Activated naive CD8-positive, alpha-beta T cell treated with anti-CD3 and anti-CD28 coated beads, Interleukin-2, amount 50 U/mL, for 16 hours (primary cell): Measurements from ENCODE around the gene SEC31B.

ENCODE experiments used
- DNase-seq: peaks from one replicate; pipeline ENCODE4 v3.0.0-alpha.2; 2020; ENCODE audit warnings: low read depth, low spot score

SEC31B gene

DNA sequence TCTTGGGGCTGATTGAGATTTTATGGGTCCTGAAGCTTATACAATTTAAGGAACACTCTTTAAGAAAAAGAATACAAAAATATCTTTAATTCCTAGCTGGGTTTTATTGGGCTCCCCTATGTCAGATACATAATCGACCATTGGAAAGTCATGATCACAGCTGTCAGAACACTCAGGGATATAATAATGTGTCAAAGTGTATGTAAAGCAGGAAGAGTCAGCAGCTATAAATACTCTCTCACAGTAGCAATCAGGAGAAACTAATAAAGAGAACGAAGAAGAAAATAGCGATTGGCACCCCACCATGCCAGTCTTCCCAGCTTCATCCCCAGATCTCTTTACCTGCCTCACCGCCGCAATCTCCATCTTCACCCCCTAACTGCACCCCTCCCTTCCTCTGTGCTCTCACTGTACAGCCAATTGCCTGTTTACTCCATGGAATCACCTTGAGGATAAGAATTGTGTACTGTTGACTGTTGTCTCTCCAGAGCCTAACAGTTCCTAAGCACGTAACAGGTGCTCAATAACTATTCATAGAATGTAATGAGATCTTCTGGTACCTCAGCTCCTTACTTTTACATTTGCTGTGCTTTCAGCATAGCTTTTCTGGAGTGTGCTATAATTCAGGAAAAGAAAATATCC is 80.9 kb downstream of the SEC31B start:
- DNase-seq: no peak
